ENCODE results near the gene ADARB1. TPM values are rescaled to one million over a fixed set of nuclear protein-coding genes. Genes with fewer than 3 reads are reported as not detected.

The ADARB1 gene
- total and polyA plus RNA-seq, 9 of the 15 experiments (the other 6 are each of a cell fraction or from before 2014, with no cell fraction given), result 6.7 to 16.0 (median 8.3) TPM

DNA sequence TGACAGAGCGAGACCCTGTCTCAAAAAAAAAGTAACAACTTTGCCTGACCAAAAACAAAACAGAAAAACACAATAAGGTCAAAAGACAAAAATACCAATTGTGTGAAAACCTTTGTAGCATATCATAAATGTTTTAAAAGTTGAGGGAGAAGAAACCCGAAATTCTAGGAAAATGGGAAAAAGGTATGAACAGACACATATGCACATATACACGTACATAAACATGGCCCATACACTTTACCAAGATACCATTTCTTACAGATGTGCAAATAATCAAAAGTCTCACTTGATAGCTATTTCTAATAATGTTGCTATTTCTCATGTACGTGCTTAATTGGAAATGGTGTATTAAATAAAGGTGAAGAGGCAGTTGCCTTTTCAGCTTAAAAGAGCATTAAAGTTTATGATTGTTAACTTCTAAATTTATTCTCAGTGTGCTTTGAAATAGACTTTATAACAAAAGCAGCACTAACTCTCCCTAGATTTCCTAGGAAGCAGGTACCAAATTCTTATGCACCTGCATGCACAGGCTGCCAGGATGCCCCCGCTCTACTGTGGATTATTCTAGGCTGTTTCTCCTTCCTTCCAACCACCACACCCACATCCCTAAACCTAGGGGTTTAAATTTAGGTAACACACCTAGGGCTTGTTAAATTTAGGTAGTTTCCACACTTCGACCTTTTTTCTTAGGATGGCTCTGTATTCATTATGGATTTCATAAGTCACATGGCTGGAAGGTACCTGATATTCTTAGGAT lies 33.8 kb downstream of the ADARB1 start:
- ChIA-PET CTCF (ENCODE audit: low intra/inter-chr PET ratio) (no interaction called here), POLR2A (interaction anchor here (1.0 kb wide), 1 partner anchor 20 kb away, joined by 3 read pairs; no protein-coding TSS in a partner anchor)
- H3K4me2 ChIP-seq (ENCODE audit: insufficient read depth, low read length), result no peak overlapping the region
- peaks cover 18 to 36% of the 10 kb centered on the region in 2 experiments for H3K4me1 ChIP-seq (replicated peaks in 1 of 2; ENCODE audit: control insufficient read depth in 2 of 2, insufficient read depth in 2 of 2, low read length in 2 of 2)
- H3K9me1 ChIP-seq (ENCODE audit: control insufficient read depth, insufficient read depth, low read length), result no peaks in the 10 kb centered on the region
- peak; percentile 42 for FAIRE-seq
- intact Hi-C loops (cut with micrococcal nuclease), result no loop called here
- no peak overlapping the region for H3K9ac ChIP-seq (ENCODE audit: insufficient read depth in 1 of 2, low read depth in 2 of 2, low read length in 2 of 2)
- no peaks in the 10 kb centered on the region for H3K27me3 ChIP-seq (ENCODE audit: control insufficient read depth in 2 of 2, insufficient read depth in 2 of 2, low read length in 2 of 2)
- 66% methylated on average over 6 of the region's 6 CpGs for WGBS (ENCODE audit: insufficient coverage, low coverage, missing lambda C conversion rate)
- H4K20me1 ChIP-seq (replicated peaks; ENCODE audit: control insufficient read depth, insufficient read depth, low read length), result no peaks in the 10 kb centered on the region
- TF ChIP-seq, protein P1, sequence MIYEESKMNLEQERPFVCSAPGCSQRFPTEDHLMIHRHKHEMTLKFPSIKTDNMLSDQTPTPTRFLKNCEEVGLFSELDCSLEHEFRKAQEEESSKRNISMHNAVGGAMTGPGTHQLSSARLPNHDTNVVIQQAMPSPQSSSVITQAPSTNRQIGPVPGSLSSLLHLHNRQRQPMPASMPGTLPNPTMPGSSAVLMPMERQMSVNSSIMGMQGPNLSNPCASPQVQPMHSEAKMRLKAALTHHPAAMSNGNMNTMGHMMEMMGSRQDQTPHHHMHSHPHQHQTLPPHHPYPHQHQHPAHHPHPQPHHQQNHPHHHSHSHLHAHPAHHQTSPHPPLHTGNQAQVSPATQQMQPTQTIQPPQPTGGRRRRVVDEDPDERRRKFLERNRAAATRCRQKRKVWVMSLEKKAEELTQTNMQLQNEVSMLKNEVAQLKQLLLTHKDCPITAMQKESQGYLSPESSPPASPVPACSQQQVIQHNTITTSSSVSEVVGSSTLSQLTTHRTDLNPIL (CRISPR knock-in tag; IDR thresholded peaks at IDR 0.05), result no peak
- TF ChIP-seq AFF1 (IDR thresholded peaks at IDR 0.05; ENCODE audit: low read depth in 1 of 2, partially characterized antibody in 2 of 2), result peak in 1 of 2 experiments; percentile 94
- H3K9me3 ChIP-seq (replicated peaks; ENCODE audit: control insufficient read depth, insufficient read depth, low read depth, low read length), result no peaks in the 10 kb centered on the region
- H3K36me3 ChIP-seq (ENCODE audit: control insufficient read depth, insufficient read depth, low read length), result no peaks in the 10 kb centered on the region
- no TSS peak for BruUV-seq (replicated peaks)
- peaks cover 12% of the 10 kb centered on the region; the same call in 2 of the 3 replicates for H3K79me2 ChIP-seq (ENCODE audit: control insufficient read depth, insufficient read depth, low read length)
- DNase-seq (ENCODE audit: extremely low read depth in 1 of 4, low spot score in 3 of 4), result no peak
- H2AFZ ChIP-seq (ENCODE audit: low read depth, low read length), result no peak overlapping the region
- in situ Hi-C loops (cut with MboI), result no loop called here
- no peak overlapping the region for H3K27ac ChIP-seq (ENCODE audit: extremely low read depth, low read depth, low read length)
- ATAC-seq, result no peak
- H3K4me3 ChIP-seq, result no peak overlapping the region

All from K562 (cell line).